ENCODE measurements around the gene CDK14.

- TF ChIP-seq CTCF (conservative IDR thresholded peaks at IDR 0.05; ENCODE audit: low read length) = no peak
- no peak for TF ChIP-seq EZH2phosphoT487 (IDR thresholded peaks at IDR 0.05; ENCODE audit: borderline replicate concordance)
These were observed 96.8 kb downstream of the CDK14 start for GRCh38 chr7:90692947-90693346.

Data from Loucy (cell line).